Body of pancreas (tissue), 4 donors: ENCODE results near the gene PNMA6E. TPM values are rescaled to one million over a fixed set of nuclear protein-coding genes. Genes with fewer than 3 reads are reported as not detected.
"Not testable (repeated sequence)": the region's sequence is repeated elsewhere in the genome, so short reads cannot be mapped to it uniquely, and the experiment has no call there.

ENCODE experiments used
- ATAC-seq: fragments of 150-250 bp; one replicate; pipeline ENCODE4 v1.9.1; 2016
- DNase-seq, 4 donors: peaks; one replicate each; pipeline ENCODE4 v3.0.0-alpha.2; 2019
- H3K27ac ChIP-seq, 4 donors: fragments of 200-600 bp; sonication (generic); 1 replicate in 3 of 4; 2 replicates in 1 of 4; pipeline versions ENCODE4 v1.5.1 to v1.6.1; 2016 to 2019; ENCODE audit warnings: mild to moderate bottlenecking in 1 of 4, mixed read lengths in 1 of 4, moderate library complexity in 1 of 4
- H3K27me3 ChIP-seq, 2 donors: fragments of 200-600 bp; sonication (generic); one replicate each; pipeline ENCODE4 v1.6.0; 2016; ENCODE audit warnings: mild to moderate bottlenecking in 1 of 2
- H3K36me3 ChIP-seq, 2 donors: fragments of 200-600 bp; sonication (generic); replicated peaks in 1 of 2; 2 replicates each; pipeline ENCODE4 v1.5.1; 2016; ENCODE audit warnings: low read depth in 2 of 2; ENCODE audit not compliant: insufficient read depth in 1 of 2
- H3K4me1 ChIP-seq: fragments of 200-600 bp; sonication (generic); one replicate; pipeline ENCODE4 v1.6.0; 2016
- H3K4me3 ChIP-seq, 2 donors: fragments of 200-600 bp; sonication (generic); 1 replicate in 1 of 2; 2 replicates in 1 of 2; pipeline ENCODE4 v1.5.1; 2016 to 2019
- H3K9me3 ChIP-seq, 3 donors: fragments of 200-600 bp; sonication (generic); 1 replicate in 2 of 3; 2 replicates in 1 of 3; pipeline ENCODE4 v1.5.1; 2016
- CTCF ChIP-seq, 7 experiments: fragments of 450-650 bp in 4 of 7; fragments of 200-600 bp in 3 of 7; sonication (generic) in 3 of 7; IDR thresholded peaks; one replicate each; pipeline ENCODE4 v1.5.1; 2016 to 2019; ENCODE audit warnings: antibody characterized with exemption in 7 of 7
- POLR2A ChIP-seq, 3 donors: fragments of 450-650 bp; IDR thresholded peaks; one replicate each; pipeline ENCODE4 v1.6.1; 2016; ENCODE audit warnings: antibody characterized with exemption in 3 of 3, mild to moderate bottlenecking in 2 of 3
- WGBS, 2 donors: methylation state at CpG; one replicate each; pipeline ENCODE4 v1.1.5; 2017; 5-methylcytosine and 5-hydroxymethylcytosine counted together
- intact Hi-C: fragments of 100-400 bp; cut with DNase I; formaldehyde crosslinking; loops from one replicate; pipeline ENCODE4 v1.15.1; 2023
- total RNA-seq, 2 donors: library from RNA; depleted of rRNA; stranded (reverse); fragments of >200 nt; gene quantifications; one replicate each; pipeline ENCODE4 v1.1.0, GENCODE V29; 2016

Gene PNMA6E
- total RNA-seq, 2 donors from 2014 or later = not detected

GRCh38 chrX:153406903-153407302, 5.8 kb upstream of the PNMA6E start:
- Histone ChIP-seq H3K27me3 (no peaks in the 10 kb centered on the region), H3K9me3 (no peaks in the 10 kb centered on the region), H3K4me1 (peaks cover 6% of the 10 kb centered on the region), H3K4me3 (no peak overlapping the region), H3K36me3 (no peaks in the 10 kb centered on the region), H3K27ac (no peak overlapping the region)
- no peak for TF ChIP-seq POLR2A (IDR thresholded peaks at IDR 0.05)
- no peak for TF ChIP-seq CTCF (IDR thresholded peaks at IDR 0.05)
- intact Hi-C loops = no loop called here
- no peak for DNase-seq
- ATAC-seq = no peak
- 64 to 69% methylated on average over 3 to 7 of the region's 7 CpGs for WGBS, 2 donors

- intact Hi-C loops = no loop called here
- no peaks in the 10 kb centered on the region for H3K27me3 ChIP-seq
- no peaks in the 10 kb centered on the region for H3K36me3 ChIP-seq
- H3K4me3 ChIP-seq = no peak overlapping the region
- TF ChIP-seq CTCF (IDR thresholded peaks at IDR 0.05) (no peak), POLR2A (IDR thresholded peaks at IDR 0.05) (no peak)
- 76 to 85% methylated on average over 6 to 9 of the region's 9 CpGs for WGBS, 2 donors
- no peaks in the 10 kb centered on the region for H3K4me1 ChIP-seq
- ATAC-seq = no peak
- H3K27ac ChIP-seq = no peak overlapping the region
- DNase-seq = no peak
- no peaks in the 10 kb centered on the region for H3K9me3 ChIP-seq
Measured at GRCh38 chrX:153406011-153406410, 4.9 kb upstream of the PNMA6E start.

GRCh38 chrX:153405426-153405825, 4.3 kb upstream of the PNMA6E start:
- Histone ChIP-seq H3K27ac (no peak overlapping the region), H3K36me3 (no peaks in the 10 kb centered on the region), H3K27me3 (no peaks in the 10 kb centered on the region), H3K9me3 (no peaks in the 10 kb centered on the region), H3K4me1 (no peaks in the 10 kb centered on the region), H3K4me3 (no peak overlapping the region)
- ATAC-seq (no peak), DNase-seq (no peak)
- intact Hi-C loops = no loop called here
- 41 to 58% methylated on average over 2 to 4 of the region's 5 CpGs for WGBS, 2 donors
- TF ChIP-seq POLR2A (IDR thresholded peaks at IDR 0.05) (no peak), CTCF (IDR thresholded peaks at IDR 0.05) (no peak)

- ATAC-seq, H3K27me3 ChIP-seq, H3K9me3 ChIP-seq, H3K36me3 ChIP-seq, DNase-seq, H3K4me1 ChIP-seq, H3K4me3 ChIP-seq, intact Hi-C loops, H3K27ac ChIP-seq: not testable (repeated sequence)
- WGBS, 2 donors = 79 to 92% methylated on average over 3 to 4 of the region's 5 CpGs
Measured at GRCh38 chrX:153404333-153404732, 3.2 kb upstream of the PNMA6E start.

GRCh38 chrX:153400146-153401132, 711 bp downstream of the PNMA6E start:
- H3K4me1 ChIP-seq = no peaks in the 10 kb centered on the region
- TF ChIP-seq CTCF (IDR thresholded peaks at IDR 0.05) = peak in 6 of 7 experiments; percentile 10 to 48 (median 36)
- TF ChIP-seq POLR2A (IDR thresholded peaks at IDR 0.05) = no peak
- H3K9me3 ChIP-seq = no peaks in the 10 kb centered on the region
- peak in 1 of 4 donors; percentile 18 for DNase-seq
- no peak overlapping the region for H3K27ac ChIP-seq
- H3K27me3 ChIP-seq = no peaks in the 10 kb centered on the region
- no peaks in the 10 kb centered on the region for H3K36me3 ChIP-seq
- H3K4me3 ChIP-seq = no peak overlapping the region
- WGBS, 2 donors = 42 to 60% methylated on average over 16 to 18 of the region's 60 CpGs
- intact Hi-C loops = no loop called here
- ATAC-seq = no peak
